PC-9 (cell line): ENCODE data around the gene C22orf31. TPM values are rescaled to one million over a fixed set of nuclear protein-coding genes. Genes with fewer than 3 reads are reported as not detected.

Experiments
- BruUV-seq: library from RNA; stranded (reverse); fragments of 400-500 nt; replicated peaks from 2 replicates; lab custom pipeline; 2021; lab: Mats Ljungman, UMichigan
- CTCF ChIA-PET: fragments of 300-600 bp; sonication (Branson Sonifier 250); formaldehyde crosslinking; loops from one replicate; lab custom pipeline; 2022; ENCODE audit warnings: antibody characterized with exemption; lab: Charles Lee
- POLR2A ChIA-PET: fragments of 300-600 bp; sonication (Branson Sonifier 250); formaldehyde crosslinking; loops from one replicate; lab custom pipeline; 2022; ENCODE audit warnings: antibody characterized with exemption; ENCODE audit not compliant: unreplicated experiment; lab: Charles Lee
- DNase-seq, 2 experiments: peaks; one replicate each; pipeline versions ENCODE4 v3.0.0 to v3.0.0-alpha.2; 2015 to 2022; ENCODE audit warnings: mixed read lengths in 1 of 2
- H2AFZ ChIP-seq: fragments of 200-600 bp; sonication (generic); 2 replicates; pipeline ENCODE4 v1.8.1; 2017; ENCODE audit warnings: antibody characterized with exemption
- H3F3A ChIP-seq: fragments of 200-600 bp; sonication (generic); 2 replicates; pipeline ENCODE4 v1.8.1; 2017; ENCODE audit warnings: antibody characterized with exemption, mild to moderate bottlenecking, low read depth; ENCODE audit not compliant: insufficient read depth
- H3K27ac ChIP-seq: fragments of 200-600 bp; sonication (generic); 2 replicates; pipeline ENCODE4 v1.6.1; 2016; ENCODE audit warnings: mixed run types
- H3K27me3 ChIP-seq: fragments of 200-600 bp; sonication (generic); 2 replicates; pipeline ENCODE4 v1.6.1; 2016; ENCODE audit warnings: low read depth, mixed run types; ENCODE audit not compliant: insufficient read depth
- H3K36me3 ChIP-seq: fragments of 200-600 bp; sonication (generic); 2 replicates; pipeline ENCODE4 v1.6.1; 2016; ENCODE audit warnings: low read depth, mixed run types
- H3K4me1 ChIP-seq: fragments of 200-600 bp; sonication (generic); replicated peaks from 2 replicates; pipeline ENCODE4 v1.6.1; 2016; ENCODE audit warnings: mixed run types; ENCODE audit not compliant: insufficient read depth
- H3K4me2 ChIP-seq: fragments of 200-600 bp; sonication (generic); 2 replicates; pipeline ENCODE4 v1.6.1; 2017; ENCODE audit warnings: mixed run types
- H3K4me3 ChIP-seq: fragments of 200-600 bp; sonication (generic); 2 replicates; pipeline ENCODE4 v1.6.1; 2016; ENCODE audit warnings: mixed run types
- H3K79me2 ChIP-seq: fragments of 200-600 bp; sonication (generic); 2 replicates; pipeline ENCODE4 v1.6.1; 2017; ENCODE audit warnings: low read depth, mixed run types
- H3K9me2 ChIP-seq: fragments of 200-600 bp; sonication (generic); 2 replicates; pipeline ENCODE4 v1.8.1; 2017; ENCODE audit warnings: mild to moderate bottlenecking; ENCODE audit not compliant: insufficient read depth
- H3K9me3 ChIP-seq: fragments of 200-600 bp; sonication (generic); 2 replicates; pipeline ENCODE4 v1.8.1; 2016; ENCODE audit warnings: low read depth; ENCODE audit not compliant: insufficient read depth
- H4K20me1 ChIP-seq: fragments of 200-600 bp; sonication (generic); 2 replicates; pipeline ENCODE4 v1.8.1; 2017; ENCODE audit not compliant: insufficient read depth
- CTCF ChIP-seq: fragments of 200-600 bp; sonication (generic); conservative IDR thresholded peaks from 2 replicates; pipeline ENCODE4 v1.6.1; 2017; ENCODE audit warnings: mixed run types, antibody characterized with exemption, mild to moderate bottlenecking, moderate library complexity
- EZH2 ChIP-seq: fragments of 200-600 bp; sonication (generic); IDR thresholded peaks from 2 replicates; pipeline ENCODE4 v1.8.0; 2017; ENCODE audit warnings: antibody characterized with exemption, low read depth
- intact Hi-C: fragments of 100-400 bp; cut with micrococcal nuclease; formaldehyde crosslinking; loops from one replicate; pipeline ENCODE4 v1.10.0; 2022; ENCODE audit not compliant: unreplicated experiment
- total RNA-seq: library from RNA; stranded (reverse); gene quantifications from 2 replicates; pipeline ENCODE4 v1.2.3, GENCODE V29; 2021

C22orf31 gene
- total RNA-seq, 1 experiment from 2014 or later: not detected

- no peaks in the 10 kb centered on the region for H3F3A ChIP-seq
- no peaks in the 10 kb centered on the region for H3K9me3 ChIP-seq
- H3K27ac ChIP-seq: no peak overlapping the region
- H3K4me3 ChIP-seq: no peak overlapping the region
- no peaks in the 10 kb centered on the region for H3K9me2 ChIP-seq
- H3K4me2 ChIP-seq: no peak overlapping the region
- H3K36me3 ChIP-seq: no peaks in the 10 kb centered on the region
- intact Hi-C loops: no loop called here
- BruUV-seq: no TSS peak
- no peaks in the 10 kb centered on the region for H3K79me2 ChIP-seq
- H4K20me1 ChIP-seq: no peaks in the 10 kb centered on the region
- no peaks in the 10 kb centered on the region for H3K4me1 ChIP-seq
- TF ChIP-seq EZH2 (no peak), CTCF (no peak)
- no peak for DNase-seq
- no peaks in the 10 kb centered on the region for H3K27me3 ChIP-seq
- POLR2A ChIA-PET: no interaction called here
- CTCF ChIA-PET: no interaction called here
- no peak overlapping the region for H2AFZ ChIP-seq
Observed at GRCh38 chr22:29060251-29060869, 1.3 kb downstream of the C22orf31 start.

- Histone ChIP-seq H3K27ac (no peak overlapping the region), H3K4me2 (no peak overlapping the region), H3K79me2 (no peaks in the 10 kb centered on the region), H3K36me3 (no peaks in the 10 kb centered on the region), H3K4me3 (no peak overlapping the region), H2AFZ (no peak overlapping the region), H3K27me3 (no peaks in the 10 kb centered on the region), H3K9me2 (no peaks in the 10 kb centered on the region), H3K9me3 (no peaks in the 10 kb centered on the region), H3F3A (no peaks in the 10 kb centered on the region), H4K20me1 (no peaks in the 10 kb centered on the region), H3K4me1 (no peaks in the 10 kb centered on the region)
- CTCF ChIA-PET: interaction anchor here (0.6 kb wide), 1 partner anchor 13 kb away, joined by 3 read pairs; no protein-coding TSS in a partner anchor
- POLR2A ChIA-PET: no interaction called here
- intact Hi-C loops: no loop called here
- TF ChIP-seq CTCF (no peak), EZH2 (no peak)
- no TSS peak for BruUV-seq
- no peak for DNase-seq
Observed at GRCh38 chr22:29056472-29056871, 5.2 kb downstream of the C22orf31 start.

- no peaks in the 10 kb centered on the region for H3K9me2 ChIP-seq
- H3K9me3 ChIP-seq: no peaks in the 10 kb centered on the region
- no peak overlapping the region for H3K27ac ChIP-seq
- H2AFZ ChIP-seq: no peak overlapping the region
- CTCF ChIA-PET: no interaction called here
- no peak for DNase-seq
- H3K4me1 ChIP-seq: no peaks in the 10 kb centered on the region
- POLR2A ChIA-PET: no interaction called here
- intact Hi-C loops: no loop called here
- no peaks in the 10 kb centered on the region for H3F3A ChIP-seq
- H3K4me3 ChIP-seq: no peak overlapping the region
- no TSS peak for BruUV-seq
- H4K20me1 ChIP-seq: no peaks in the 10 kb centered on the region
- H3K36me3 ChIP-seq: no peaks in the 10 kb centered on the region
- H3K79me2 ChIP-seq: no peaks in the 10 kb centered on the region
- no peak overlapping the region for H3K4me2 ChIP-seq
- TF ChIP-seq EZH2 (no peak), CTCF (no peak)
- no peaks in the 10 kb centered on the region for H3K27me3 ChIP-seq
Observed at GRCh38 chr22:29055192-29055830, 6.3 kb downstream of the C22orf31 start.
